Measurements from ENCODE around the gene SHISAL1. TPM values are rescaled to one million over a fixed set of nuclear protein-coding genes. Genes with fewer than 3 reads are reported as not detected.
"Not testable (repeated sequence)": the region's sequence is repeated elsewhere in the genome, so short reads cannot be mapped to it uniquely, and the experiment has no call there.

SHISAL1 gene
- total and polyA plus RNA-seq, 9 donors, result 0.33 to 4.5 (median 2.0) TPM

GRCh38 chr22:44243761-44244160, 69.0 kb downstream of the SHISAL1 start:
- DNase-seq, result no peak
- intact Hi-C loops (cut with DNase I), result no loop called here
- no peak overlapping the region for H3K27ac ChIP-seq
- TF ChIP-seq EP300 (IDR thresholded peaks at IDR 0.05) (no peak), POLR2A (IDR thresholded peaks at IDR 0.05) (no peak), CTCF (IDR thresholded peaks at IDR 0.05) (no peak)
- H3K27me3 ChIP-seq, result no peaks in the 10 kb centered on the region
- no peaks in the 10 kb centered on the region for H3K9me3 ChIP-seq
- no peaks in the 10 kb centered on the region for H3K4me1 ChIP-seq (ENCODE audit: insufficient read depth)
- WGBS, 3 donors, result 65 to 85% (median 73%) methylated on average over 8 of the region's 8 CpGs
- no peaks in the 10 kb centered on the region for H3K36me3 ChIP-seq
- H3K4me3 ChIP-seq, result no peak overlapping the region

GRCh38 chr22:44242946-44243724, 69.6 kb downstream of the SHISAL1 start:
- intact Hi-C loops (cut with DNase I), result no loop called here
- DNase-seq, result no peak
- Histone ChIP-seq H3K4me3 (no peak overlapping the region), H3K27me3 (no peaks in the 10 kb centered on the region), H3K4me1 (ENCODE audit: insufficient read depth) (no peaks in the 10 kb centered on the region), H3K36me3 (no peaks in the 10 kb centered on the region), H3K9me3 (no peaks in the 10 kb centered on the region), H3K27ac (no peak overlapping the region)
- 68 to 78% (median 68%) methylated on average over 17 of the region's 17 CpGs for WGBS, 3 donors
- TF ChIP-seq CTCF (IDR thresholded peaks at IDR 0.05), result no peak
- no peak for TF ChIP-seq EP300 (IDR thresholded peaks at IDR 0.05)
- no peak for TF ChIP-seq POLR2A (IDR thresholded peaks at IDR 0.05)

GRCh38 chr22:44241121-44241520, 71.6 kb downstream of the SHISAL1 start:
- H3K36me3 ChIP-seq; DNase-seq; intact Hi-C loops (cut with DNase I); H3K4me3 ChIP-seq; H3K27ac ChIP-seq; H3K4me1 ChIP-seq (ENCODE audit: insufficient read depth); H3K9me3 ChIP-seq; H3K27me3 ChIP-seq: not testable (repeated sequence)
- WGBS, 3 donors, result 88 to 93% (median 89%) methylated on average over 3 of the region's 3 CpGs

- intact Hi-C loops (cut with DNase I), result no loop called here
- Histone ChIP-seq H3K27ac (no peak overlapping the region), H3K4me3 (no peak overlapping the region), H3K27me3 (no peaks in the 10 kb centered on the region), H3K36me3 (no peaks in the 10 kb centered on the region), H3K4me1 (ENCODE audit: insufficient read depth) (no peaks in the 10 kb centered on the region), H3K9me3 (no peaks in the 10 kb centered on the region)
- no peak for TF ChIP-seq CTCF (IDR thresholded peaks at IDR 0.05)
- no peak for TF ChIP-seq EP300 (IDR thresholded peaks at IDR 0.05)
- TF ChIP-seq POLR2A (IDR thresholded peaks at IDR 0.05), result no peak
- DNase-seq, result no peak
Observed at GRCh38 chr22:44237290-44237689, 75.5 kb downstream of the SHISAL1 start.

GRCh38 chr22:44234372-44234771, 78.4 kb downstream of the SHISAL1 start:
- H3K27ac ChIP-seq; intact Hi-C loops (cut with DNase I); H3K36me3 ChIP-seq; H3K4me3 ChIP-seq; H3K9me3 ChIP-seq; H3K27me3 ChIP-seq; DNase-seq; H3K4me1 ChIP-seq (ENCODE audit: insufficient read depth): not testable (repeated sequence)
- 91 to 94% (median 93%) methylated on average over 12 of the region's 12 CpGs for WGBS, 3 donors

Measured in ovary (tissue), 9 donors.